ENCODE results near the gene RRP15. TPM values are rescaled to one million over a fixed set of nuclear protein-coding genes. Genes with fewer than 3 reads are reported as not detected.

RRP15 gene
- total RNA-seq, 1 experiment from 2014 or later = 36.0 TPM

DNA sequence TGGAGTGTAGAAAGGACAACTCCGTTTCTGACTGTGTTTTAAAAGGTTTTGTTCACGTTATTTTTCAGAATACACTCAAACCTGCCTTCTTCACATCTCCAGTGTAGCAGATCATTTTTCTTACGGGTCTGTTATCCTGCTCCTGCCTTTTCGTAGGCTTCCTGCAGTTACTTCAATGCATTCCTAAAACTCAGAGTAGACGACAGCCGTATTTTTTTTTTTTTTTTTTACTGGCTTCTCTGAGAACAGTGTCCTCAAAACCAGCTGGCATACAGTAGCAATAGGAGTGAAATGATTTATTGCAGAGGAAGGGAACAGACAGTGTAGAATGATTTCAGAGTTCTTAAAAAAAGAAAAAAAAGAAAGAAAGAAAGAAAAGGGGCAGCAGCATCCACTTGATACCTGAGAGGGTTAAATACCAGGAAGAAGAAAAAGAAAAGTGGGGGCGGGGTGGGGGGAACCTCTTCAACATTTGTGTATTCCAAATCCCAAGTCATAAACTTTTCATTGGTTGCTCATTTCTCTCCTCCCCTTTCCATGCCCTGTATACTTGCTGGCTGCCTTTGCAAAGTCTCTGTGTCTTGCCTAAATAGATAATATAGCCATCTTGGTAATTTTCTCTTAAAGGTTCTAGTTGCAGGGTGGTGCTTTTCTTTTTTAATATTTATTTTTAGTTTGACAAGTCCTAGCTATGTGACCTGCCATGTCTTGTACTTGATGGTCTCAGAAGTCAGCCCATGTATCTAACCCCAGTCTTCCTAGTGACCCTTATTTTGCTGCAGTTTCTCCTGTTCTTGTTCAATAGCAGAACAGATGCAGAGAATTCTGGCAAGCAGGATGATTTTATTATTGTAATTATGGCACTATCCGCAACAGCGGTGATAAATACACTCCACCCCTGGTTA lies 62.9 kb downstream of the RRP15 start:
- H3K27ac Mint-ChIP-seq = no peak overlapping the region
- no peak for DNase-seq (ENCODE audit: low spot score)
- no peak for TF ChIP-seq ZNF219 (CRISPR knock-in tag; IDR thresholded peaks at IDR 0.05; ENCODE audit: borderline replicate concordance)
- no peak for TF ChIP-seq FOXP1 (CRISPR knock-in tag; IDR thresholded peaks at IDR 0.05; ENCODE audit: borderline replicate concordance)
- no peak for TF ChIP-seq CREM (CRISPR knock-in tag; IDR thresholded peaks at IDR 0.05)
- TF ChIP-seq E2F1 (CRISPR knock-in tag; IDR thresholded peaks at IDR 0.05) = no peak
- no peak for TF ChIP-seq ETV6 (CRISPR knock-in tag; IDR thresholded peaks at IDR 0.05)
- TF ChIP-seq ELF4 (CRISPR knock-in tag; IDR thresholded peaks at IDR 0.05; ENCODE audit: low read depth) = no peak
- no peak for TF ChIP-seq ZNF396 (CRISPR knock-in tag; IDR thresholded peaks at IDR 0.05; ENCODE audit: borderline replicate concordance)
- TF ChIP-seq CBFB (CRISPR knock-in tag; IDR thresholded peaks at IDR 0.05; ENCODE audit: low read depth) = no peak
- TF ChIP-seq, protein P1, sequence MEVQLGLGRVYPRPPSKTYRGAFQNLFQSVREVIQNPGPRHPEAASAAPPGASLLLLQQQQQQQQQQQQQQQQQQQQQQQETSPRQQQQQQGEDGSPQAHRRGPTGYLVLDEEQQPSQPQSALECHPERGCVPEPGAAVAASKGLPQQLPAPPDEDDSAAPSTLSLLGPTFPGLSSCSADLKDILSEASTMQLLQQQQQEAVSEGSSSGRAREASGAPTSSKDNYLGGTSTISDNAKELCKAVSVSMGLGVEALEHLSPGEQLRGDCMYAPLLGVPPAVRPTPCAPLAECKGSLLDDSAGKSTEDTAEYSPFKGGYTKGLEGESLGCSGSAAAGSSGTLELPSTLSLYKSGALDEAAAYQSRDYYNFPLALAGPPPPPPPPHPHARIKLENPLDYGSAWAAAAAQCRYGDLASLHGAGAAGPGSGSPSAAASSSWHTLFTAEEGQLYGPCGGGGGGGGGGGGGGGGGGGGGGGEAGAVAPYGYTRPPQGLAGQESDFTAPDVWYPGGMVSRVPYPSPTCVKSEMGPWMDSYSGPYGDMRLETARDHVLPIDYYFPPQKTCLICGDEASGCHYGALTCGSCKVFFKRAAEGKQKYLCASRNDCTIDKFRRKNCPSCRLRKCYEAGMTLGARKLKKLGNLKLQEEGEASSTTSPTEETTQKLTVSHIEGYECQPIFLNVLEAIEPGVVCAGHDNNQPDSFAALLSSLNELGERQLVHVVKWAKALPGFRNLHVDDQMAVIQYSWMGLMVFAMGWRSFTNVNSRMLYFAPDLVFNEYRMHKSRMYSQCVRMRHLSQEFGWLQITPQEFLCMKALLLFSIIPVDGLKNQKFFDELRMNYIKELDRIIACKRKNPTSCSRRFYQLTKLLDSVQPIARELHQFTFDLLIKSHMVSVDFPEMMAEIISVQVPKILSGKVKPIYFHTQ (CRISPR knock-in tag; IDR thresholded peaks at IDR 0.05) = no peak
- no peak for TF ChIP-seq ZNF671 (CRISPR knock-in tag; IDR thresholded peaks at IDR 0.05)
- TF ChIP-seq, protein P2, sequence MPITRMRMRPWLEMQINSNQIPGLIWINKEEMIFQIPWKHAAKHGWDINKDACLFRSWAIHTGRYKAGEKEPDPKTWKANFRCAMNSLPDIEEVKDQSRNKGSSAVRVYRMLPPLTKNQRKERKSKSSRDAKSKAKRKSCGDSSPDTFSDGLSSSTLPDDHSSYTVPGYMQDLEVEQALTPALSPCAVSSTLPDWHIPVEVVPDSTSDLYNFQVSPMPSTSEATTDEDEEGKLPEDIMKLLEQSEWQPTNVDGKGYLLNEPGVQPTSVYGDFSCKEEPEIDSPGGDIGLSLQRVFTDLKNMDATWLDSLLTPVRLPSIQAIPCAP (CRISPR knock-in tag; IDR thresholded peaks at IDR 0.05) = no peak
- no peak for TF ChIP-seq PREB (CRISPR knock-in tag; IDR thresholded peaks at IDR 0.05; ENCODE audit: borderline replicate concordance)
- no peak for TF ChIP-seq TEAD4 (CRISPR knock-in tag; IDR thresholded peaks at IDR 0.05)
- no peak for TF ChIP-seq OVOL2 (CRISPR knock-in tag; IDR thresholded peaks at IDR 0.05; ENCODE audit: borderline replicate concordance)
- TF ChIP-seq NFE2L1 (CRISPR knock-in tag; IDR thresholded peaks at IDR 0.05) = no peak
- ATAC-seq = no peak
- peaks cover 15% of the 10 kb centered on the region for H3K27me3 Mint-ChIP-seq (ENCODE audit: low read depth)
- POLR2A ChIA-PET = interaction anchor here (0.7 kb wide), 1 partner anchor 38 kb away, joined by 9 read pairs; no protein-coding TSS in a partner anchor
- CTCF ChIA-PET = interaction anchor here (3.6 kb wide), 1 partner anchor 88 kb away, joined by 17 read pairs; no protein-coding TSS in a partner anchor
- peaks cover 43% of the 10 kb centered on the region for H3K4me1 Mint-ChIP-seq
- no peaks in the 10 kb centered on the region for H3K9me3 Mint-ChIP-seq
- H3K4me3 Mint-ChIP-seq = no peak overlapping the region
- H3K36me3 Mint-ChIP-seq = no peaks in the 10 kb centered on the region

GRCh38 chr1:218348628-218349071 lies 63.6 kb downstream of the RRP15 start:
- DNase-seq (ENCODE audit: low spot score) = no peak
- no peak overlapping the region for H3K4me3 Mint-ChIP-seq
- no peaks in the 10 kb centered on the region for H3K9me3 Mint-ChIP-seq
- no peak for ATAC-seq
- H3K4me1 Mint-ChIP-seq = peaks cover 49% of the 10 kb centered on the region
- H3K36me3 Mint-ChIP-seq = no peaks in the 10 kb centered on the region
- no peak overlapping the region for H3K27ac Mint-ChIP-seq
- H3K27me3 Mint-ChIP-seq (ENCODE audit: low read depth) = peaks cover 15% of the 10 kb centered on the region
- ChIA-PET POLR2A (no interaction called here), CTCF (interaction anchor here (0.8 kb wide), 1 partner anchor 9 kb away, joined by 3 read pairs; no protein-coding TSS in a partner anchor)
- TF ChIP-seq RORB (CRISPR knock-in tag; IDR thresholded peaks at IDR 0.05) (no peak), FOXP1 (CRISPR knock-in tag; IDR thresholded peaks at IDR 0.05; ENCODE audit: borderline replicate concordance) (no peak), ZBTB43 (CRISPR knock-in tag; IDR thresholded peaks at IDR 0.05) (no peak), CREB1 (CRISPR knock-in tag; IDR thresholded peaks at IDR 0.05) (no peak), FOXP4 (CRISPR knock-in tag; IDR thresholded peaks at IDR 0.05) (no peak), TEAD4 (CRISPR knock-in tag; IDR thresholded peaks at IDR 0.05) (no peak), ZNF671 (CRISPR knock-in tag; IDR thresholded peaks at IDR 0.05) (no peak), FOXJ3 (CRISPR knock-in tag; IDR thresholded peaks at IDR 0.05; ENCODE audit: borderline replicate concordance) (no peak), ATF3 (CRISPR knock-in tag; conservative IDR thresholded peaks at IDR 0.05) (no peak)
- TF ChIP-seq, protein P2 (CRISPR knock-in tag; IDR thresholded peaks at IDR 0.05) = no peak
- TF ChIP-seq, protein P3, sequence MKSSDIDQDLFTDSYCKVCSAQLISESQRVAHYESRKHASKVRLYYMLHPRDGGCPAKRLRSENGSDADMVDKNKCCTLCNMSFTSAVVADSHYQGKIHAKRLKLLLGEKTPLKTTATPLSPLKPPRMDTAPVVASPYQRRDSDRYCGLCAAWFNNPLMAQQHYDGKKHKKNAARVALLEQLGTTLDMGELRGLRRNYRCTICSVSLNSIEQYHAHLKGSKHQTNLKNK (CRISPR knock-in tag; IDR thresholded peaks at IDR 0.05) = no peak

Data from WTC11 (cell line).